Activated gamma-delta T cell treated with Interleukin-2 at 50 U/mL for 16 hours (primary cell): ENCODE measurements around the gene COA8.
A peak's percentile ranks its signal among the peaks of the same experiment; 100 is the strongest.

ENCODE experiments used
- DNase-seq: peaks from one replicate; pipeline ENCODE4 v3.0.0-alpha.2; 2020

Gene COA8

GRCh38 chr14:103526247-103526913 is 36.4 kb upstream of the COA8 start:
- no peak for DNase-seq

DNA sequence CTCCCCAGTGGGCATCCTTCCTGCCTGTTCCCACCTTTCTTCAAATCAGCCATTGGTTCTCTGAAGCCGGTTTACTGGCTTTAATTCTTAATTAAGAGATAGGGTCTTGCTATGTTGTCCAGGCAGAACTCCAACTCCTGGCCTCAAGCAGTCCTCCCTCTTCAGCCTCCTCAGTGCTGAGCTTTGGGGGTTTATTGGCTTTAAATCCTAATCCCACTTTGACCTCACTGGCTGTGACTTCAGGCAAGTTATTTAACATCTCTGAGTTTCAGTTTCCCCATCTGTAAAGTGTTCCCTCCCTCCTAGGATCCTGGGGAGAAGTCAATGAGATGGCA is 35.9 kb upstream of the COA8 start:
- DNase-seq = no peak

DNA sequence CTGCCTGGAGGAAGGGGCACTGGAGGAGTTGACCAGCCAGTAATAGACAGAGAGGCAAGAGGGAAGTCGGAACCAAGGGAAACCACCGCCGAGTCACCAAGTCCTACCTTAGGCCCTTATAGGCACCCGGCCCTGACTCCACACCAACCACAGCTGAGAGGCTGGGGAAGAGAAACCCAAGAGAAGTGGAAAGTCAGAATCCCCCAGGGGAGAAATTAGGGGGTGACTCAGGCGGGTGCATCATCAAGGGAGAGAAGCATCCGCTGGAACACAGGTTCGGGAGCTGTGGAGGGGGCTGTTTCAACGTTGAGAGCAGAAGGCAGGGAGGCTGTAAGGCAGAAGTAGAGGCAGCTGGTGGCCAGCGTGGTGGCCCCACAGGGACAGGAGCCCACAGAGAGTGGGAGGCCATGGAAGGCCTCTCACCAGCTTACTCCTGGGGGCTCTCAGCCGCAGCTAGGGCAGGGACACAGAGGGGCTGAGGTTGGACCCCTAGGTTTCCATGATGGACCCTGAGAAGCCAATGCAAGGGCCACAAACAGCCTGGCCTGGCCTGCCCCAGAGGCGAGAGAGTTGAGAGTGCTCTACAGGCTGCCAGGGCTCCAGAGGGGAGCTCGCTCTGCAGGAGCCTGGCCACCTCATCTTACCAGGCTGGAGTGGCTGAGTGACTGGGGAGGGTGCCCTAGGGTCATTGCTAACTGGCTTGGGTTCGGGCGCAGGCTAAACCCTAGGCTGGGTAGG is 35.2 kb upstream of the COA8 start:
- DNase-seq = no peak

DNA sequence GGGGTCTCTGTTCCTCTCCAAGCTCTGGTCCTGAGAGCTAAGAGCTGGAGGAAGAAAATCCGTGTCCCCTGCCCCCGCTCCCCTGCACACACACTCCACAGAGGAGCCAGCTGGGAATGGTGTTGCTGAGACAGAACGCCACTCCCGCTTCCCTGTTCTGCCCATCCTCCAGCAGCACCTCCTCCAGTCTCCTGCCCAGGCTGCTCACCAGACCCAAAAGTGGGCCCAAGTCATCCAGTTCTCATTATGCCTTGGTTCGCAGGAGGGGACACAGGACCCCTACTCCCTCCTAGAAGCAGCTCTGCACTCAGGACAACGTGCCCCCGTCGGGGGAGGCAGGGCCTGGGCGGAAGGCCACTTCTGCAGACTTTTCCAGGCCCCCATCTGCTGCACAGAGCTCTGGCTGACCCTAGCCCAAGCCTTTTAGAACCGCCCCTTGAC is 34.6 kb upstream of the COA8 start:
- DNase-seq = no peak

- peak; percentile 66 for DNase-seq
Observed at GRCh38 chr14:103528587-103529382, 34.0 kb upstream of the COA8 start, which contains the start of gene TRMT61A. TRMT61A (plus strand) TSS chr14:103529196; CDS start chr14:103529979, 783 bp downstream.

DNA sequence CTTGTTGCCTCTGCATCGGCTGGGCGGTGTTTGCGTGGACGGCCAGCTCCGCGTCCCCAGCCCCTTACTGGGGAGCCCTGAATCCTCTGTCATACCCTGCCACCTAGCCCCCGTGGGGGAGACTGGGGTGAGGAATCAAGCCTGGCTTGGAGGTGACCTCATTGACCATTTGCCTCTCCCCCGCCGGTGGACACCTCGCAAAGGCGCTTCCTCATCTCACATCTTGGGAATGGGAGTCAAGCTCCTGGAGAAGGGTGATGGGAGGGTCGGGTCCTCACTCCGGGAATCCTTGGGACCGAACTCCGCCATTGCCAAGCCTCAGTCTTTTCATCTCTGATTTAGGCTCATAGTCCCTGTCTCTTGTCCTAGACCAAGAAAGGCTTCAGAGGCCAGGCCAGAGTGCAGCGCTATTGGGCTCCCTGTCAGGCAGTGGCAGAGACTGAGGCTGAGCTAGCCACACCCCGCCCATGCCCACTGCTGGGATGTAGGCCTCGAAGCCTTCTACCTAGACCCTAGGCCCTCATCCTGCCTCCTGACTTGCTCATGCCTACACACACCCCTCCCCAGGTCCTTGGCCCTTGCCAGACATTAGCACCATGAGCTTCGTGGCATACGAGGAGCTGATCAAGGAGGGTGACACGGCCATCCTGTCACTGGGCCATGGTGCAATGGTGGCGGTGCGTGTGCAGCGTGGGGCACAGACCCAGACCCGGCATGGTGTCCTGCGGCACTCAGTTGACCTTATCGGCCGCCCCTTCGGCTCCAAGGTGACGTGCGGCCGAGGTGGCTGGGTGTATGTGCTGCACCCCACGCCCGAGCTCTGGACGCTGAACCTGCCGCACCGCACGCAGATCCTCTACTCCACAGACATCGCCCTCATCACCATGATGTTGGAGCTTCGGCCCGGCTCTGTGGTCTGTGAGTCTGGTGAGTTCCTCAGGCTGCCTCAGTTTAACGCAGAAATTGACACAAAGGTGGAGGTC is 33.1 kb upstream of the COA8 start:
- DNase-seq = no peak

- no peak for DNase-seq
Observed at GRCh38 chr14:103530390-103530789, 32.4 kb upstream of the COA8 start.

DNA sequence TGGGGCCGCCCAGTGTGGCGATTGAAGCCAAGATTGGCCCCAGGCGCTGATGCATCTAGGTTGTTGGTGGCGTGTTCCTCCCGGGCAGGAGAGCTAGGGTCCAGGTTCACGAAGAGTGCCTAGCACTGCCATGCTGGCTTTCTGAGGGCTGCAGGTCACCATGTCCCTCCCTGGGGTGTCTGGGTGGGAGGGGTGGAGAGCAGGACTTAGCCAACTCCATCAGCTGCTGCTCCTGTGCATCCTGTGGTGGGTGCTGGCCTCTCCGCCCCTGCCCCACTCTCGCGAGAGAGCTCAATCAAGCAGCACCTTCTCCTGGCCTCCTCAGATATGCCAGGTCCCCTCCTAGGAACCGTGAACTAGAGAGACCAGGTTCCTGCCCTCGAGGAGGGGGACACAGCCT is 31.9 kb upstream of the COA8 start:
- no peak for DNase-seq

- no peak for DNase-seq
Observed at GRCh38 chr14:103531421-103532215, 31.1 kb upstream of the COA8 start.

DNA sequence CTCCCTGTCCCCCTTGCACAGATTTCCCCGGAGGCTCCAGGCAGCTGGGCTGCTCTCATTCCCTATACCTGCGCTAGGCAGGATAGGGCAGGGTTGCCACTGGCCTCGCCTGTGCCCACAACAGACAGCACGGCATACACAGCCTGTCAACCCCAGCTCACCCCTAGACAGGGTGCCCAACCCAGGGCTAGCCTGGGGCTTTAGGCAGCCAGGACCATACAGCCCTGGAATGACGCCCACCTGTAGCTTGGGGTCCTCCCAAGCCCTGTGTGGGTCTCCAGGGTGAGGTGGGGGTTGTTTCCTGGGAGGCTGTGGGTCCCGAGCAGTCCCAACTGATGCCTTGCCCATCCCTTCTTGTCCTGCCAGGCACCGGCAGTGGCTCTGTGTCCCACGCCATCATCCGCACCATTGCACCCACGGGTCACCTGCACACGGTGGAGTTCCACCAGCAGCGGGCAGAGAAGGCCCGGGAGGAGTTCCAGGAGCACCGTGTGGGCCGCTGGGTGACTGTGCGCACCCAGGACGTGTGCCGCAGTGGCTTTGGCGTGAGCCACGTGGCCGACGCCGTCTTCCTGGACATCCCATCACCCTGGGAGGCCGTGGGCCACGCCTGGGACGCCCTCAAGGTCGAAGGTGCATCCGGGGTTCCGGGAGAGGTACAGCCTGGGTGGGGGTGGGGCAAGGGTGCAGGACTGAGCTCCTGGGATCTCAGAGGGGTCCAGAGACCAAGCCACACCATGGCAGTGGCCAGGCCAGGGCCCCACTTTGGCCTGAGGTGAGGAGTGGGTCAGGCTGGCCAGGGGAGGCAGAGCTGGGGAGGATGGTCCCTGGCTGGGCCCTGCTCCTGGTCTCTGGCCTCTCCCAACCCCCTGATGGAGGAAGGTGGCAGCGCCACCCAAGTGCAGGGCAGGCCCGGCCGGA is 30.3 kb upstream of the COA8 start:
- DNase-seq = no peak

GRCh38 chr14:103533137-103533998 is 29.4 kb upstream of the COA8 start:
- DNase-seq = no peak

GRCh38 chr14:103533999-103534575 is 28.7 kb upstream of the COA8 start:
- DNase-seq = no peak

- DNase-seq = no peak
Observed at GRCh38 chr14:103534576-103535061, 28.1 kb upstream of the COA8 start.

DNA sequence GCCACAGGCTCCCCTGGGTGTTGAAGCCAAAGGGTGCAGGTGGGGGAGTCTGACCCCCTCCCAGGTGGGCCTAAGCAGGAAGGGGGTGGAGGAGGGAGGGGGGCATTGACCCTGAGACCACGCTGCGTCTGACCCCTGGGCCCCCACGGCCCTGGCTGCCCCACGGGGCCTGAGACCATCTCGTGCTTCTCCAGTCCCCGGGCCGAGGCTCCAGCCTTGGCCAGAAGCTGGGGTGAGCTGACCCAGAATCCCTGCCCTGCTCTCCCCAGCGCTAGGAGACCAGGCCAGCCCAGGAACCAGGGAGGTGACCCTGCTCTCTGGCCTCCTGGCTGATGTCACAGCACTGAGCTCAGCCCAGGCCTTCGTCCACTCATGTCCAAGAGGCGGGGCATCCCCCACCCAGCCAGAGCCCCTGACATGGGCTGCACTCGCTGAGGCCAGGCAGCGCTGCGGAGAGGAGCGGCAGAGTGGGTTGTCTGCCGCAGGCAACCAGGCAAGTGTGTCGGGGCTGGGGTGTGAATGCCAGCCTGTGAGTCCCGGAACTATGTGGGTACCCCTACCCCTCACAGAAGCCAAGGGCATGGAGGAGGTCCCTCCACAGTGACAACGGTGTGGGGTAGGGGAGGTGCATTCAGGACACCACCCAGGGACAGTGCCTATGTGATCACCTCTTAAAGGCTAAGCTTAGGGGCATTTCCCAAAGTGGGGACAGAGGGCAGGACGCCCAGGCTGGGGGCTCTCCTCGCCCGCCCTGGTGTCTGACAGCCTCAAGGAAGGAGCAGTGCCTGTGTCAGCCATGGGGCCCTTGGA is 27.5 kb upstream of the COA8 start:
- DNase-seq = no peak

GRCh38 chr14:103535891-103536565 is 26.7 kb upstream of the COA8 start:
- DNase-seq = no peak

GRCh38 chr14:103536693-103537092 is 26.1 kb upstream of the COA8 start:
- DNase-seq = no peak
